ENCODE results near the gene HYOU1. TPM values are rescaled to one million over a fixed set of nuclear protein-coding genes. Genes with fewer than 3 reads are reported as not detected.
A peak's percentile ranks its signal among the peaks of the same experiment; 100 is the strongest.
"Not testable (repeated sequence)": the region's sequence is repeated elsewhere in the genome, so short reads cannot be mapped to it uniquely, and the experiment has no call there.

The HYOU1 gene
- total RNA-seq, 1 donor from 2014 or later = 44.0 TPM

GRCh38 chr11:119025099-119025473 is 31.9 kb downstream of the HYOU1 start:
- no peak for DNase-seq (ENCODE audit: low spot score in 2 of 2)
- no peak for FAIRE-seq

GRCh38 chr11:119024430-119025098 is 32.4 kb downstream of the HYOU1 start:
- DNase-seq (ENCODE audit: low spot score in 2 of 2) (no peak), FAIRE-seq (no peak)

- FAIRE-seq (no peak), DNase-seq (ENCODE audit: low spot score in 2 of 2) (no peak)
Observed at GRCh38 chr11:119023741-119024140, 33.3 kb downstream of the HYOU1 start.

- FAIRE-seq = no peak
- DNase-seq (ENCODE audit: low spot score in 2 of 2) = no peak
Observed at GRCh38 chr11:119021631-119022030, 35.4 kb downstream of the HYOU1 start.

GRCh38 chr11:119019996-119020395 is 37.0 kb downstream of the HYOU1 start:
- DNase-seq (ENCODE audit: low spot score in 2 of 2) (no peak), FAIRE-seq (no peak)

- FAIRE-seq (no peak), DNase-seq (ENCODE audit: low spot score in 2 of 2) (peak; percentile 84 to 95)
Observed at GRCh38 chr11:119018074-119018938, 38.7 kb downstream of the HYOU1 start, which contains the start of the genes RPS25 and TRAPPC4. TSS of gene RPS25 (minus strand) at chr11:119018343. CDS start at chr11:119018284, 59 bp downstream. TSS of gene TRAPPC4 (plus strand) at chr11:119018766. CDS start at chr11:119018796, 30 bp downstream.

GRCh38 chr11:119017377-119017776 is 39.6 kb downstream of the HYOU1 start:
- not testable (repeated sequence) for DNase-seq (ENCODE audit: low spot score in 2 of 2); FAIRE-seq

- DNase-seq (ENCODE audit: low spot score in 2 of 2) (no peak), FAIRE-seq (no peak)
Observed at GRCh38 chr11:119016216-119017009, 40.6 kb downstream of the HYOU1 start.

- DNase-seq (ENCODE audit: low spot score in 2 of 2) = no peak
- FAIRE-seq = no peak
Observed at GRCh38 chr11:119015054-119015611, 41.9 kb downstream of the HYOU1 start.

- no peak for DNase-seq (ENCODE audit: low spot score in 2 of 2)
- FAIRE-seq = no peak
Observed at GRCh38 chr11:119014209-119014924, 42.6 kb downstream of the HYOU1 start.

- no peak for DNase-seq (ENCODE audit: low spot score in 2 of 2)
- FAIRE-seq = no peak
Observed at GRCh38 chr11:119012629-119013170, 44.3 kb downstream of the HYOU1 start.

- DNase-seq (ENCODE audit: low spot score in 2 of 2) = no peak
- no peak for FAIRE-seq
Observed at GRCh38 chr11:119011476-119012053, 45.4 kb downstream of the HYOU1 start.

- no peak for DNase-seq (ENCODE audit: low spot score in 2 of 2)
- no peak for FAIRE-seq
Observed at GRCh38 chr11:119006656-119007055, 50.3 kb downstream of the HYOU1 start.

GRCh38 chr11:119000906-119001305 is 56.1 kb downstream of the HYOU1 start:
- DNase-seq (ENCODE audit: low spot score in 2 of 2) (no peak), FAIRE-seq (no peak)

GRCh38 chr11:118998822-118999221 is 58.2 kb downstream of the HYOU1 start:
- DNase-seq (ENCODE audit: low spot score in 2 of 2) (no peak), FAIRE-seq (no peak)

- FAIRE-seq = no peak
- no peak for DNase-seq (ENCODE audit: low spot score in 2 of 2)
Observed at GRCh38 chr11:118998388-118998717, 58.7 kb downstream of the HYOU1 start.

GRCh38 chr11:118997627-118998387 is 59.2 kb downstream of the HYOU1 start, which contains the start of gene CENATAC:
TSS of gene CENATAC (plus strand) at chr11:118998138. CDS start at chr11:118998198, 60 bp downstream.
- peak; percentile 95 to 98 for DNase-seq (ENCODE audit: low spot score in 2 of 2)
- no peak for FAIRE-seq

GRCh38 chr11:118996926-118997626 is 59.9 kb downstream of the HYOU1 start:
- FAIRE-seq = no peak
- DNase-seq (ENCODE audit: low spot score in 2 of 2) = no peak

All from frontal cortex (tissue), 4 donors.